GM21515 (cell line): ENCODE data around the gene WFDC9.
"Not testable (repeated sequence)": the region's sequence is repeated elsewhere in the genome, so short reads cannot be mapped to it uniquely, and the experiment has no call there.

Experiments used
- ATAC-seq: cut with Tn5 transposase; IDR thresholded peaks from one replicate; pipeline ENCODE4 v1.9.1; 2021; ENCODE audit not compliant: unreplicated experiment

WFDC9 gene

DNA sequence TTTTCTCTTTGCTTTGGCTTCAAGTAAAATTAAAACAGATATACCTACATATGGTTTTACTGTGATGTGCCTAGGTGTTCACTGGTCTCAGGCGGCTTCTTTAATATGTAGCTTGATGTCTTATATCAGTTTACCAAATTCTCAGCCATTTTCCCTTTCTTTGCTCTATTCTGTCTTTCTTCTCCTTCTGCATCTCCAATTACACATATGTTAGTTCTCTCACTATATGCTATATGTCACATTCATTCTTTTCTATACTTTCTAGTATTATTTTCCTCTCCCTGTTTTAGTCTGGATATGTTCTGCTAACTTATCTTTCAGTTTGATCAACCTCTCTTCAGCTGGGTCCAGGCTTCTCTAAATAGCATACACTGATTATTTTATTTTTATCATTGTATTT is 37.6 kb downstream of the WFDC9 start:
- ATAC-seq, result no peak

DNA sequence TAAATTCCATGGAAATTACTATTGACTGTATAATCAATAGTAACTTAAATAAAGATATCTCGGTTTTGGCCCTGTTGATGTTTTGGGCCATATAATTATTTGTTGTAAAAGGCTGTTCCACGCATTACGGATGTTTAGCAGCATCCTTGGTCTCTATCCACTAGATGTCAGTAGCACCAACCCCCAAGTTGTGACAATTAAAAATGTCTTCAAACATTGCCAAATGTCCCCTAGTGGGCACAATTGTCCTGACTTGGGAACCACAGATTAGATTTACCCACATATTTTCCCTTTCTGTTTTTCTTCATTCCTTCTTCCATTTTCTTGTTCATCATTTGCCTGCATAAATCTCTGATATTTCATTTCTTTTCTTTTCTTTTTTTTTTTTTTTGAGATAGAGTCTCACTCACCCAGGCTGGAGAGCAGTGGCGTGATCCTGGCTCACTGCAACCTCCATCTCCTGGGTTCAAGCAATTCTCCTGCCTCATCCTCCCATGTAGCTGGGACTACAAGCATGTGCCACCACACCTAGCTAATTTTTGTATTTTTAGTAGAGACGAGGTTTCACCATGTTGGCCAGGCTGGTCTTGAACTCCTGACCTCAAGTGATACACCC is 38.4 kb downstream of the WFDC9 start:
- ATAC-seq, result no peak

DNA sequence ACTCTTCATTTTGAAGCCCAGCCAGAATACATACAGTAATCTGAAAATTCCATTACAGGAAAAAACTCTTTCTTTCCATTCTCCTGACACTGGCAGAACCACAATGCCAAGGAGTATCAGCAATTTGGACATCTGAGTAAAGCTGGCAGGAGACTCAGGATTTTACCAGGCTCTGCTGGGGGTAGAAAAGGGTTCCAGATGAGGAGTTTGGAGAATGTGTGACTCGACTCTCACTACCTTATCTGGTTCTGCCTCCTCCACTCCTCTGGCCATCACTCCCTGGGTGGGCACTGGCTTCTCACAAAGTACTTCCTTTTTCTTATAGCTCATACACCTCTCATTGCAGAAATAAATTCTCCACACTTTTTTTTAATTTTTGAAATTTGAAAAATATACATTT is 41.4 kb downstream of the WFDC9 start:
- ATAC-seq, result no peak

DNA sequence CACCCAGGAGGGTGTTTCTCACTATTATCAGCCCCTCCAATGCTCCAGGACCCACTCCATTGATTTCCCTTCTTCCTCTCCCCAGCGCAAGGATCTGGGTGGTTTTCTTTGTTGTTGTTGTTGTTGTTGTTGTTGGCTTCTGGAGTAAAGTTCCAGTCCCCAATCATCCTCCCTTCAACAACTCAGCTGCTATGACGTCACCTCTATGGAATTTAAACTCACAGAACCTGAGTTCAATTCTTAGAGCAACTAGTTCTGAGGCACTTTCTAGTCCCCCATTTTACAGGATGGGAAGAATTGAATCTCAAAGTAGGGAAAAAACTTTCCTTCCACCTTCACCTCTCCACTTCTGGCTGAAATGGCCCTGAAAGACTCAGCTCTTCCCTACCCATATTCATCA is 42.3 kb downstream of the WFDC9 start:
- no peak for ATAC-seq

DNA sequence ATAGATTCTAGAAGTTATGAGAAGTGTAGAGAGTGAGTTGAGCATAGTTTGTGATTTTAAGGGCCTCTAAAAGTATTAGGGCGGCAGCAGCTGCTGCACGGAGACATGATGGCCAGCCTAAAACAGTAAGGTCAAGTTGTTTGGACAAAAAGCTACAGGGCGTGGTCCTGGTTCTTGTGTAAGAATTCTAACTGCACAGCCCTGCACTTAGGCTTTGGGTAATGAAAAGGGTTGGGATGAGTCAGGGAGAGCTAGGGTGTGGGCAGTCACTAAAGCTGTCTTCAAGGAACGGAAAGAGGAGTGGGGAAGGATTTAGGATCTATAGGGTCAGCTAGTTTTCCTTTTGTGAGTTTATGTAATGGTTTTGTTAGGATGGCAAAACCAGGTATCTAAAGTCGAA is 45.1 kb downstream of the WFDC9 start:
- ATAC-seq, result not testable (repeated sequence)

DNA sequence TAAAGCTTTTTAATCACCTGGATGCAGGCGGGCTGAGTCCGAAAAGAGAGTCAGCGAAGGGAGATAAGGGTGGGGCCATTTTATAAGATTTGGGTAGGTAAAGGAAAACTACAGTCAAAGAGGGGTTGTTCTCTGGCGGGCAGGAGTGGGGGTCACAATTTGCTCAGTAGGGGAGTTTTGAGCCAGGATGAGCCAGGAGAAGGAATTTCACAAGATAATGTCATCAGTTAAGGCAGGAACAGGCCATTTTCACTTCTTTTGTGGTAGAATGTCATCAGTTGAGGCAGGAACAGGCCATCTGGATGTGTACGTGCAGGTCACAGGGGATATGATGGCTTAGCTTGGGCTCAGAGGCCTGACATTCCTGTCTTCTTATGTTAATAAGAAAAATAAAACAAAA is 46.8 kb downstream of the WFDC9 start:
- not testable (repeated sequence) for ATAC-seq

- no peak for ATAC-seq
Measured at GRCh38 chr20:45583502-45583901, 47.6 kb downstream of the WFDC9 start.

DNA sequence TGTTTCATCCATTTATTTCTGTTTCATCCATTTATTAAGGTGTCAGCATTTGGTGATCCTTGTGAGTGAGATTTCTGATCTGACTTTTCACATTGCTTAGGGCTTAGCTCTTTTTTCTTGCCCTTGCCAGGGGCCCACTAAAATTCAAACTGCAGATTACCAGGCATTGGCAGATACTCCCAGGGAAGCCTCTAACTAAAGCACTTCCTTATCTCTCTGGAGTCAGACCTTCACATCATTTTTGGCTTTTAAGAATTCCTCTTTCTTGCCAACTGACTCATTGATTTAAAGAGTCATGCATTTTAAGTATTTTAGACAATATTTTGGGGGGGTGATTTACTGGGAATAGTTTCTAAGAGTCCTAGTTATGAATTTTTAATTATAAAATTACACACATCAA is 49.4 kb downstream of the WFDC9 start:
- ATAC-seq, result no peak

DNA sequence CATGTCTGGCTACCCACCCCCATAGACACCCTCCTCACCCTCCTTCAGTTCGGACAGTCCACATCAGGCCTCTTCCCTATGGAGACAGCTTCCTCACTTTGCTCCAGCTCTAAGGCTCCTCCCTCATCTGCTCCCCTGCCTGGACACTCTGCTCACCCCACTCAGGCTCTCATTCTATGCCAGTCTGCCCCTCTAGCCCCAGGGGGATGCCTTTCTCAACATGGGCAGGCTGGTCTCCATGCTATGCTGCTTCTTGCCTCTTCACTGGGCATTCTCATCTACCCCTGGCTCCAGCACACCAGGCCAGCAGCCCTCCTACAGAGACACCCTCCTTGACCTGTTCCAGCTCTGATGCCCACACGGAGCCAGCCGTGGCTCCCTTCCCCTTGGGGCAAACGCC is 51.9 kb downstream of the WFDC9 start, which contains the start of gene WFDC8:
TSS of gene WFDC8 (minus strand) at position 101 of the 400 bp plus-strand sequence. CDS start at position 64, 37 bp downstream.
- ATAC-seq, result no peak

DNA sequence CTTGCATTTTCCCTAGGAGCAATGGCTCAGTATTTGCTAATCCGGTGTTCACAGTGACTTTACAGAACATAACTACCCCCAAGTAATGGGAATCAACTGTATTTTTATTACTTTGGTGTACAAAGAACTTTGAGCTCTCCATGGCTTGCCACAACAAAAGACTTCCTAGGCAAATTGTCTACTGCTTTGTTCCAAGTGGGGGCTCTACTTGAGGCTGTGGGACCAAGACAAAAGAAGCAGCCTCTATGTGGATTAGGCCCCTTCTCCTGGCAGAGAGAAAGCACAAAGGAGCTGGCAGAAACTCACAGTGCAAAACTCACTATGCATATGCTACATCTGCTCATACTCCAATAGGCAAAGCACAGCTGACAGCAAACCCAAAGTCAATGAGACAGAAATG is 52.9 kb downstream of the WFDC9 start:
- ATAC-seq, result no peak

GRCh38 chr20:45576995-45577394 is 54.1 kb downstream of the WFDC9 start:
- ATAC-seq, result no peak

GRCh38 chr20:45575931-45576330 is 55.2 kb downstream of the WFDC9 start:
- ATAC-seq, result no peak

- not testable (repeated sequence) for ATAC-seq
Measured at GRCh38 chr20:45569650-45570049, 61.4 kb downstream of the WFDC9 start.

- no peak for ATAC-seq
Measured at GRCh38 chr20:45564760-45565276, 66.3 kb downstream of the WFDC9 start.
